ENCODE data around the gene RPAP3.
A peak's percentile ranks its signal among the peaks of the same experiment; 100 is the strongest.

The RPAP3 gene

DNA sequence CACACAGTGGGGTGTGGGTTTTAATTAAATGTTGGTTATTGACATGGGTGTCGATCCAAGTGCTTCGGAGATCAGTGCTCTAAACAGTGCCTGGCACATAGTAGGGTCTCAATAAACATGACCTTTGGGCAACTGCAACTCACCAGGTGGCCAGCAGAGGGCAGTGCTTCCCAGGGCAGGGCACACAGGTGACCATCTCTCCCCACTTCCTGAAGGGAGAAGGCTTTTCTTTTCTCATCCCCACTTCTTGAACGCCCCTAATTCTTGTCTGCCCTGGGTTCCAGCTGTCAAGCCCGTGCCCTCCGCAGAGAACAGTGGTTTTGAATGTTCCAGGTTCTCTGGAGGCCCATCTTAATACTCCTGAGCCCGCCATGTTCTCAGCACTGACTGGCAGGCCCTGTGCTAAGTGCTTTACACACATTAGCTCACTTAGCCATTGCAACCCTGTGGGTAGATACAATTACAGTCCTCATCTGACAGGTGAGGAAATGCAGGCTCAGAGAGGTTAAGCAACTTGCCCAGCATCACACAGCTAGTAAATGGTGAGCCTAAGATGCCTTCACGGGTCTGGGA lies 36.5 kb upstream of the RPAP3 start:
- peak; percentile 13 for DNase-seq

DNA sequence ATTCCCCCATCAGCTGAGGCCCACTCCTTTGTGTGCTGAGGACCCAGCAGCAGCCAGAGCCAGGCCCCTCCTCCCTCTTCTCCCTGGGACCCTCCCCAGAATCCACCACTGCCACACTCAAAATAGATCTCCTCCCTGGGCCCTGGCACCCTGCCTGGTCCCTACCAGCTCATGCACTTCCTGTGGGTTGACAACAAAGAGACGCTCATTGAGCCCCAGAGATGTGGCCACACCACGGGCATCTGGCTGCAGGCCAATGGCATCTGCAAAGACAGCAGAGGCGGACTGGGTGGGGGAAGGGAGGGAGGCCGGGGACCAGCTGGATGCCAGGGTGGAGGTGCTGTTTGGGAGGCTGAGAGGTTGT lies 35.5 kb upstream of the RPAP3 start:
- DNase-seq: peak; percentile 88

DNA sequence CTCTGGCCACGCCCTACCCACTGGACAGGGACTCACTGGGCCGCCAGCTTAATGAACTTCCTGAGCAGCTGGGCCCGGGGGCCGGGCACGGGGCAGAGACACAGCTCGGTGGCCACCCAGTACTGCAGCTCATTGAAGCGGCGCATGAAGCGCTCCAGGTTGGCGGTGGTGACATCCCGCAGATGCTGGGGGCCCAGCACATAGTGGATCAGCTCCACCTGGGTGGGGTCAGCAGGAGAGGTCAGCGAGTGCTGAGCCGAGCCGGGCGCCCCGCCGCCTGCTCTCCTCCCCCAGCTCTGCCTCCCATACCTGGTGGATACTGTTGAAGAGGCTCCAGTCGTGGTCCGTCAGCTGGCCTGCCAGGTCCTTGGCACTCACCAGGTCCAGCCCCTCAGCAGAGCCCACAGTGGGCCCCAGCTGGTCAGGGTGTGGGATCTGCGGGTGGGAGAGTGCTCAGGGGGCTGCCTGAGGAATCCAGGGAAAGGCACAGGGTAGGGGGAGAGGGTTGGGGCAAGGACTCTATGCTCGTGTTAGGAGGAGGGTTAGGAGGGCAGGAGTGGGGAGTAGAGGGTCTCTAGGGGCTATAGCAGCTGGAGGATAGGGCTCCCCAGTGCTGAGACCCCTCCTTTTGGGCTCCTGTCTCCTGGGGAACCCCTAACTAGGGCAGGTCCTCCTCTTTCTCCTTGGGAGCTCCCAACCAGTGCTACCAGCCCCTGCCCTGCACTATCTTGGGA lies 34.9 kb upstream of the RPAP3 start:
- no peak for DNase-seq

DNA sequence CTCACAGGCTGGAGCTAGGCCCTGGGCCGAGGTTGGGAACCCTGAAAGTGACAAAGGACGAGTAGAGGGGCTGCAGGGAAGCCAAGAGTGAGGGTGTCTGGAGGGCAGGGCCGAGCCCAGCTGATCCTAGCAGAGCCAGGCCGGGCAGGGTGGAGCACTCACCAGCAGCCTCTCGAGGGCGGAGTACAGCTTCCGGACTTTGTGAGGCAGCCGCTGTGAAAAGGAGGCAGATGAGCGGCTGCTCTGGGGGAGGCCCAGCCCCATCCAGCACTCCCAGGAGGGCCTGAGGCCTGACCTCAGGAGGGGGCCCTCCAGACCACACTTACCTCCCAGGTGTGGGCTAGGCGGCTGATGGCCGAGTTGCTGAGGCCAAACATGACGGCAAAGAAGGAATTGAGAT lies 34.1 kb upstream of the RPAP3 start:
- no peak for DNase-seq

DNA sequence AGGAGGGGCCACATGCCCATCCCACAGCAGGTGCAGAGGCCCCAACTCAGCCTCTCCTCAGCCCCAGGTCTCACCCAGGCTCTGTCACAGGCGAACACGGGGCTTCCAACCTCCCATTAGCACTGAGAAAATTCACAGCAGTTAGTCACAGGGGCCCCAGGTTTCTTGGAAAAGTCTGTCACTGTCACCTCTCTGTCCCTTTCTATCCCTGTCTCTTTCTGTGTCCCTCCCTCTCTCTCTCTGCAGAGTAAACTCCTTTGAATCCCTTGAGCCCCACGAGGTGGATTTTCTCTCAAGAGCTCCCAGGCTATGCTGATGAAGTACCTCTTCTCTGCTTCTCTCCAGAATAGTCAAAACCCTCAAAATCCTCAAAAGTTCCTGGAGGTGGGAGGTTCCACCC lies 33.5 kb upstream of the RPAP3 start:
- no peak for DNase-seq

DNA sequence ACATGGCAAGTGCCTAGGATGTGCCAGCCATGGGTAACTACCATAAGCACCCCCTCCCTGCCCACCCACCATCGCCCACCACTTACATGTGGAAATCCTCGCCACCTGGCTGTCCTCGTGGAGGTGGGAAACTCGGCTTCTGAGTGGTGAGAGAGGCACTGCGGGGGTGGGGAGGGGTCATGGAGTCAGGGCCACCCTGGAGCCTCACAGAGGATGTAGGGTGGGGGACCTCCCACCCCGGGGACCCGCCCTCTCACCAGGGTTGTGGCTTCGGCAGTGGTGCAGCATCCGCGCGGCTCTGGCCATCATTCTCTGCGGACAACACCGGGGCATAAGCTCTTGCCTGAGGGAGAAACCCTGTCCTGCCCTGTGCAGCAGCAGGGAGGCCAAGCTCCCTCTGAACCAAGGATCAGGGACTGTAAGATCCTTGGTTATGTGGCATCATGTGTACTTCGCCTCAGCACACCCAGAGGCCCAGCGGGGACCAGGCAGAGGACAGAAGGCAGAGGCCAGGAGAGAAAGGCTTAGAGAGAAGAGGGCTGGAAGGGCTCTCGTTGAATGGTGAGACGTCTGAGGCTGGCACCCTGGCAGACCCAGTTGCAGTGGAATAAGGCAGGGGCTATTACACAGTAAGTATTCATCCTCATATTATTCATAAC lies 32.2 kb upstream of the RPAP3 start:
- DNase-seq: no peak

DNA sequence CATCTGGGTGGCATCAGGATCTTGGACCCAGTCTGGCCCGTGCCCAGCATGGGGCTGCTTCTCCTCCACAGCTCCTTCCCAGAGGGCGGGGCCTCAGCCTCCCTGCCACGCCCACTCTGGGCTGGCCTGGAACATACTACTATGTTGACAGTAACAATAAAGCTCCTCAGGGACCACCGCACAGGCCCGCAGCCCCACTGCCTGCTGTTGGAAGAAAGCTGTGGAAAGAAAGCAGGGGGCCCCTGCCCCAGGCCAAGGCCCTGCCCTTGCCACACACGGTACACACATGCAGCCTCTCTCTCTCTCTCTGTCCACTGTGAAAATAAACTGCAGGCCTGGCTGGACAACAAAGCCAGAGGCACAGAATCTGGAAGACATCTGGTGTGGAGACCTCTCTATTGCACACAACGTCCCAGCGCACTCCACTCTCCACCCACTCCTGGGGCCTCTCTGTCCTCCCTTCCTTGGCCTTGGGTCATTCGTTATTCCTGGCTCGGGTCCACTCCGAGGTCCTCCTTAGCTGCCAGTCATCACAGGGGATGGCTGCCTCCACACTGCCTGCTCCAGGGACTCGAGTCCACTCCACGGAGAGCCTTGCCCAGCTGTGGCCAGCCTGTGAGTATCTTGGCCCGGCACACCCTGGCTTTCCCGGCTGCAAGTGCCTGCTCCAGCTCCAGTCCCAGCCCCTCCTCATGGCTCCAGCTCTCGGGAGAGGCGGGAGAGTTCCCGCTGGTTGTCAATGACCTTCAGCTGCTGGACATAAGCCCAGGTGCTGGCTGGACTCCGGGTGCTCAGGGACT lies 31.2 kb upstream of the RPAP3 start:
- DNase-seq: no peak

DNA sequence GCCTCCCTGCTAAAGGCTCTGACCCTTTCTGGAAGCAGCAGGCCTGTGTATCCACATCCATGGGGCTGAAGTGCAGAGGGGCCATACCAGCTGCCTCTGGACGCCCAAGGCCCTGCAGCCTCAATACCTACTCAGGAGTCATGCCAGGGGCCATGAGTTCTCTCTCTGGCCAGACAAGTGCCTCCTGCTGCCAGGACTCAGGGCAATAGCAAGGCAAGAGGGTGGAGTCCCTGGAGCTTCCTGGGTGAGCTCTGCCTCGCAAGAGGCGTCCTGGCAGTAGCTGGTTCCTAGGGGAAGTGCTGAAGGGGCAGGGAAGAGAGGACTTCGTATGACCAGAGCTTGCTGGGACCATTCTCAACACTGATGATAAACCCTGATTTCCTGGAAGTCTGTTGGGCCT lies 30.4 kb upstream of the RPAP3 start:
- DNase-seq: no peak

DNA sequence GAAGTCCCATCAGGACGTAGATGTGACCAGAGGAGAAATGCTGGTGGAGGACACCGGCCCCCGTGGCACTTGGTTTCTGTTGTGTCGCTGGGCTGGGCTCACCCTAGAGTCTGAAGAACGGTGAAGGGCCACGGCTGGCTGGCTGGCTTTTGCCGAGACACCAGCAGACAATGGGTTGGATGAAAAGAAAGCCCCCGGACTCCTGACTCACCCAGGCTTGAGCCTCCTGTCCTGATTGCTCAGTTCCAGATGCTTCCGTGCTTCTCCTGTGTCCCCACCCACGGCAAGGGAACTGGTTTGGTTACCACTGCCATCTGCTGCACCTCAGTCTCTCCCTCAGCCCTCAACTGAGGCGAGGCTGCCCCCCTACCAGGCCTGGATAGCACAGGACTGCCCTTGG lies 29.8 kb upstream of the RPAP3 start:
- DNase-seq: no peak

DNA sequence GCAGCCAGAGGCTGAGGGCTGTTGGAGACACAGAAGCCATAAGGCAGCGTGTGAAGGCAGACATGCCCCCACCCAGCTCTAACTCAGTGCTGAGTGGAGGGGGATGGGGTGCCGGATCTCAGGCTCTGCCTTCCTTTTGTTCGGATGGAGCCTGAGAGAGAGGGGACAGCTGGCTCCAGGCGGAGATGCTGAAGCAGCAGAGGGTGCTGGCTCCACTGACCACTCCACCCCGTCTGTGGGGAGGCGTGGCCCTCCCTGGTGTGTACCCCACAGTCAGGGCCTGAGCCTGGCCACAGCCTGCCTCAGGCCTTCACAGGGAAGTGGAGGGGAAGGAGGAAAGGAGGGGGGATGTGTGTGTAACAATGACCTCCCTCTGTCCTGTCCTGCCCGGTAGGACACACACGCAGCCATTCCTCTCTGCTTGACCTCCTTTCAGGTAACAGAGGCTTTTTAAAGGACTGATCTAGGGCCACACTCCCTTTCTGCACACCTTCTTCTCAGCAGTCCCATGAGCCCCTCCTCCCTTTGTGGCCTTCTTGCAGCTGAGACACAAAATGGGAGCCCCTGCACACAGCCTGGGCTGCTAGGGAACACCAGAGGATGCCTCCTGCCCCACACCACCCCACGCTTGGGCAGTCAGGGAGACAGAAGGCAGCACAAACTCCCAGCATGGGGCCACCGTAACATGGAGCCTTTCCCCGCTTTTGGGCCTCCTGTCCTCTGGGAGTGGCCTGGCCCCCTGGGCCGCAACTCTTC lies 29.1 kb upstream of the RPAP3 start:
- no peak for DNase-seq

DNA sequence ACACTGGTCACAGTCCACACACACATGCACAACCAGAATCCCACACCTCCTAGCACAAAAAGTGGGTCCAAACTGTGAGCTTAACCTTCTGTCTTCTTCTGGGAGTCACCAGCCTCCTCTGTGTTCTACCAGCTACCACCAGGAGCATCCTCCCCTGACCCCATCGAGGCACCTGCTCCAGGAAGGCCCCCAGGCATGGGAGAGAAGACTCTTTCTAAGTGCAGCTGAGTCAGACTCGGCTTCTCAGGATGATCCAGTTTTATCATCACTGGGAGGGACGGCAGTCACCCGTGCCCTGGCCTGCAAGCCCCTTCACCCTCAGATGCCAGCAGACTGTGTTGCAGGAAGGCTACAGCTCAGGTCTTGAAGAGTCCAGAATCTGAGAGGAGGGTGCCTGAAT lies 27.3 kb upstream of the RPAP3 start:
- DNase-seq: no peak

DNA sequence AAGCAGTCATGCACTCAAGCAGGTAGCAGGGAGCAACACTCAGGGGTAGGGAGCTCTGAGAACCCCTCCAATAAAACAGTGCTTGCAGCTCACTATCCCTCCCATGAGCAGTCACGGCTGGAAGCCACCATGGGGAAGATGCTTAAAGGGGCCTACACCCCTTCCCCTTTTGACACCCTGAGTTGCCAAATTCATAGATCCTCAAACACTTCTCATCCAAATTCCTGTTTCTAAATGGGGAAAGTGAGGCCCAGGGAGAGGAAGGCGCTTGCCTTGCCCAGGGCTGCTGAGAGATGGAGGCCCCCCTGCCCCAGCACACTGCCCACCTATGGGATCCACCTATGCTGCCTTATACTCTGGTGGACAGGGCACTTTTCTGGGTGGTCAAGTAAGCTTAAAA lies 26.7 kb upstream of the RPAP3 start:
- no peak for DNase-seq

DNA sequence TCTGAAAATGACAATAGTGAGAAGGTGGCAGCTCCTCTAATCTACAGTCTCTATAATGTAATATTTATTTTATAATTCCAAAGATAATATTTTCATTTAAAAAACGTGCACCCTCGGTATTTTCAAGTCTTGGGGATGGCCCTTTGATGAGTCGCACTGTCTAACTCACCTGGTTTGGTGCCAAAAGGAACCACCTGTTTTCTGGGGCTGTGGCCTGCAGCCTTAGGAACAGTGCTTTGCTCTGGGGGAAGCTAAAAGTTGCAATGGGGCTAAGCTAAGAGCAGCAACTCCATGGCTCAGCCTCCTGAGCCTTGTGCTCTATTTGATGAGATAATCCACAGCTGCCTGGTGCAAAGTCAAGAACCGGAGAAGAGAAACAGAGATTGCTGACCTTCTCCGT lies 25.9 kb upstream of the RPAP3 start:
- DNase-seq: no peak

DNA sequence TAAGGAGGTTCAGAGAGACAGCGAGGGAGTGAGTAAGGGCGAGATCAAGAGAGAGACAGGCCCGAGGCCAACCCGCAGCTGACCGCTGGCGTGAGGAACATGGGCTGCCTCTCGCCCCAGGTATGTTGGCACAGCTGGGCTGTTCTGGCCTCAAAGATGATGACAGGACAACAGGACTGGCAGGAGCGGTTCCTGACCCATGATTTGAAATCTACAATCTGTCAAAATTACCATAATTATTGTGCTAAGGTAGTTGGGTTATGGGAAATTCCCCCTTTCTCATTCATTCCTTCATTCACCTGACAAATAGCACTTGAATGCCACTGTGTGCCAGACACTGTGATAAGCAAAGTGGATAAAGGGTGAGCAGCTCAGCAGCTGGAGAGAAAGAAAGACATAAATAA lies 24.5 kb upstream of the RPAP3 start:
- DNase-seq: no peak

DNA sequence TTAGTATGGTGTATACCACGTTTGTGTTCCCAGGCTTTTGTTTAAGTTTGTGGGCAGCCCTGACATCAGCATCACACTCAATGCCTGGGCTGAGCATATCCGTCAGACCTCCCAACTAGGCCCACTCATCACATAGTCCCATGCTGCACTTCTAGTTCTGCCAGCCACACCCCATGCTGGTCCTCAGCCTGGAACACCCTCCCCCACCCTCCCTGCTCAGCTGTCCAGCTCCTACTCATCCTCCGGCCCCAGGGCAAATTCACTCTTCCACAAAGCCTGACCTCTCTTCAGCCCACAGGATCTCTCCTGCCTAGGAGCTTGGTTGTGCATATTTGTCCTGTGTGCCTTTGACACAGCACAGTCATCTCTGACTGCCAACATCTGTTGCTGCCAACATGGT lies 23.4 kb upstream of the RPAP3 start:
- DNase-seq: no peak

DNA sequence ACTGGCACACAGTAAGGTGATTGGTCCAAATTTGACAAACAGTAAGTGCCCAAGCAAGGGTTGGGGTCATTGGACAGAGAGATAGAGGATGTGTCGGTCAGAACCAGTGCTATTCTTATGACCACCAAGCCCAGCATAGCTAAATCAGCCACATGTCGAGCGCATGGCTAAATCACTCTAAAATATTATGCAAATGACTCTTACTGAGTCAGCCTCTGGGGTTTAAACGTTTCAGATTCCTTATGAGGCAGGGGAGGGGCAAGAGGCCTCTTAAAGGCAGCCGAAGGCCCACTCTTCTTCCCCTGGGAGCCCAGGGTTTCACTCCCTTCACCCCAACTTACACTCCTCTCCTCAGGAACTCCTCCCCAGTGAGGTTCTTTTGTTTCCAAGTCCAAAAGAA lies 20.1 kb upstream of the RPAP3 start:
- no peak for DNase-seq

DNA sequence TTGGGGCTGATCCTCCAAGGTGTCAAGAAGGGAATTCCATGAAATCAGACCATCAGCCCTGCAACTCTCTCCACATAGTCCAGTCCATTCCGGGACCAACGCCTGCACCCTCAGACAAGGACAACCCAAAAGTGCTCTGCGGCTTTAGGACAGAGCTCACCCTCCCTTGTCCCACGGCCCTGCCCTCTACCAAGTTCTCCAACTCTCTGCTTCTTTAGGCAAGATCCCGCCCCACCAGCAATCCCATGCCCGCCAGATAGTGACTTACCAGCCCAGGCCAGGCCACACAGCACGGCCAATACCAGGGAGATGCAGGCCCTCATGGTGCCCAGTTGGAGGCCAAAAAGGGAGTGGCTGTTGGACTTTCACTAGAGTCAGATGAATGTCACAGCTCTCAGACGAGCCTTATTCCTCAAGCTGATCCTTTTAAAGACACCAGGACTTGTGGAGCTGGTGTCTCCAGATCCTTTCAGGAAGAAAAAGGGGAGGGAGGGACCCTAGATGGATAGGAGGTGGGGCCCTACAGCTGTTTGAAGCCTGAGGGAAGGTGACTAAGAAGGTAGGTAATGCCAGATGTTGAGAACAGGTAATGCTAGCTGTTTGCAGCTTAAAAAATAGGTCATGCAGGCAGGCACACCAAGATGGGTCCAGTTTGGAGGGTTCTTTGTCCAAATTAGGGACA lies 19.4 kb upstream of the RPAP3 start, which contains the start of gene ENDOU:
ENDOU (minus strand) TSS at position 400 of the 682 bp plus-strand sequence; CDS start at position 323, 77 bp downstream.
- DNase-seq: no peak

DNA sequence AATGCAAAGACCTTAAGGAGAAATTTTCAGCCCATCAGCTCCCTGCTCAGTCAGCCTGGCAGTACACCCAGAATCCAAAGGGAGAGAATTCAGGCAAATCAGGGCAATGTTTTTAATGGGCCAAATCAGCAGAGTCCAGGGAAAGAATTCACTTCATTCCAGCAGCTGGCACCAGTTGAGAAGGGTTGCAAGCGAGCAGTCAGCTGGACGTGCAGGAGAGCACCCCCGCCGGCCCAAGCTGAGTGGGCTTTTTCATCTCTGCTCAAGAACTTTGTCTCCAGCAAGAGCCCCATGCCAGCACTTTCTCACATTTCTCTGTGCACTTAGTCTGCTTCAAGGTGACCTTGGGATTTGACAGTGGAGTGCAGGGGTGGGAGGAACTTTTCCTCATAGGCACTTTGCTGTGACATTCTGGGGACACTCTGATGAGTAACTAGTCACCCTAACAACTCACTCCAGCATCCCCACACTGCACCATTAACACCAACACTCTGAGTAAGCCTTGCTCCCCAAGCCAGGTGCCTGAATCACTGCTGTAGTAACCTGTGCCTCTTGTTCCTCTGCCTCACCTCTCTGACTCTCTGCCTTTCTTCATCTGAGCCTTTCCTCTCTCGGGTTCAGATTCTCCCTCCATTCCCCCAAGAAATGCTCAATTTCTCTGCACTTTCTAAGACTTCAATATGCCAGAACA lies 17.3 kb upstream of the RPAP3 start:
- no peak for DNase-seq

DNA sequence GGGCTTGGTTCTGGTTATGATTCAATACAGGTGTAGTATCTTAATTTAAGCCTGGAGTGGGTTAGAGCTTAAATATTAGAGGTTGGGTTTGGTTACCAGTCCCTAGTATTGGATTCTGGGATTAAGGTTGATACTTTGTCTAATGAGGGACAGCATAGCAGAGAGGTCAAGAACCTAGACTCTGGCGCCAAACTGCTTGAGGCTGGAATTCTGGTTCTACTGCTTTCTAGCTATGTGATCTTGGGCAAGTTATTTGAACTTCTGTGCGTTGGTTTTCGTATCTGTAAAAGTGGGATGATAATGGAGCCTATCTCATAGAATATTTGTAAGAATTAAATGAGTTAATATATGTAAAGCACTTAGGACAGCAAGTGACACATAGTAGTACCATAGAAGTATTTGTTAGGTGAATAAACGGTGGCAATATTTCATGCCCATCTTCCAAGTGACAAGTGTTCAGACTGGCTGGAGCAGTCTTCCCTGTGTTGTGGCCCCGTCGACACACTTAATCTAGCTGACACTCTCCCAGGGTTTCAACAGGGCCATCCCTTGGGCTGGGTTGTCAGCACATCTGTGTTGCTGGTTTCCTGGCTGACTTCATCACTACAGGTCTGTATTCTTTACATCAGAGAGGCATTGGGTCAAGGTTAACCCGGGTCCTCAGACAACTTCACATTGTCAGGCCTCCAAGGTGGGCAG lies 16.5 kb upstream of the RPAP3 start:
- no peak for DNase-seq

DNA sequence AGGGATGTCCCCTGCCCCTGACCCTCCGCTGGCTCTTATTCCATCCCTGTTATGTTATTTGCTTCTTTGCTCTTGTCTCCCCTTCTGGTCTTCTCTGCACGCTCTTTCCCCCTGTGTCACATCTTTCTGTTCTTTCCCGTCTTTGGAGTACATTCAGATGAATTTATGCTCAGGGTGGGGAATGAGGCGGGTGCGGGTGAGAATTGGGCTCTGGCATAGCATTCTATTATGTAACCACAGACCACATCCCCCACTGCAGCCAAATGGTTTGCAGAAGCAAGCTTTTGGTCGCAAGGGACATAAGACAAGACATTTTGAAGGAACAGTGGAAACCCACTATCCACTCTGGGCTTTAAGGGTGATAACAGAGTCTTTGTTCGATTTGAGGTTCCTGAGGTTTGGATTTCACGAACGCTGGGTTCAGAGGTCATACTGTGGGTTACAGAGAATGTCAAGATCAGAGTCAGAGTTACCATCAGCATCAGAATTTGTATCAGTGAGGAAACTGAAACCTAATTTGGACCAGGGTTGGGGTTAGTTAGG lies 15.7 kb upstream of the RPAP3 start:
- DNase-seq: no peak

DNA sequence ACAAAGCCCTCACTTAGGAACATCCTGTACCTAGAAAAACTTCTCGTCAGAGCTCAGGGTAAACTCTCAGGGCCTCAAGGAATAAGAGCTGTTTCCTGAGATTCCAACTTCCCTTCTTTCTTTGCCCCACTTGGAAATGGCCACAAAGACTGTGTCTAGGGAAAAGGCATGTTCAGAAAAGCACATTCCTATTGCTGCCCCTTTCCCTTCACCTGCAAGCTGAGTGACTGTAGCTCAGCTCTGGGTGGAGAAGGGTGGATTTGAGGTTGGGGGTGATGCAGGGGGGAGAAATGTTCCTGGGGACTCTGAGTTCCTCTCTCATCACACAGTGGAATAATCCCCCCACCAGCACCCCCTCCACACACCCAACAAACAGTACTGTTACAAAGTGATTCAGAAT lies 12.7 kb upstream of the RPAP3 start:
- no peak for DNase-seq
